ENCODE data around the gene CYTH3. TPM values are rescaled to one million over a fixed set of nuclear protein-coding genes. Genes with fewer than 3 reads are reported as not detected.

The CYTH3 gene
- total and polyA plus RNA-seq, 2 of the 8 experiments (the other 6 are each of a cell fraction or from before 2014, with no cell fraction given), result 10.3 to 11.9 TPM

DNA sequence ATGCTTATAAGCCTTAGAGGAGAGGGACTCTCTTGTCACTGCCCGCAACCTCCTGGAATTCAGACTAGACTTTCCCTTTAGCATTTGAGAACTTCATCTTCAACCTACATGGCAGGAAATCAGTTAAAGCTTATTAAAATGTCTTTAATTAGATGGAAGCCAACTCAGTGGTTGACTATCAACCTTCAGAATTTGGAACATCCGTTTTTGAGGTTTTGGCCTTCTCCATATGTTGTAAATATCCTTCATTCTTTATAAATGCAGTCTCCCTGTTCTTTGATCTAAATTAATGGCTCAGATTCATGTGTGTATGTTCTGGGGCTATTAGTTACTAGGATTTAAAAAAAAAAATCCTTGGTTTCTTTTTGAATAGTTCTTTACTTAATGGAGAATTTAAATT lies 156.2 kb downstream of the CYTH3 start (continued):
- no peak for TF ChIP-seq MAFK (IDR thresholded peaks at IDR 0.05; ENCODE audit: low read depth, low read length)
- no peak for TF ChIP-seq SRF (IDR thresholded peaks at IDR 0.05; ENCODE audit: low read depth, low read length)
- TF ChIP-seq CEBPB (IDR thresholded peaks at IDR 0.05; ENCODE audit: low read depth, low read length), result no peak
- no peak for TF ChIP-seq CBX5 (IDR thresholded peaks at IDR 0.05; ENCODE audit: low read depth, low read length)
- no peak for TF ChIP-seq PHF8 (conservative IDR thresholded peaks at IDR 0.05; ENCODE audit: low read depth, low read length)
- no peak for TF ChIP-seq SAP30 (IDR thresholded peaks at IDR 0.05; ENCODE audit: insufficient read depth, insufficient replicate concordance, low read length)

Small RNA genes within 50 kb of the gene (small RNA-seq; reads per million reads assigned to genes)
- gene RF00019 (ENCODE audit: insufficient read depth), result not detected

Other genes starting within 250 kb of the CYTH3 start
- gene ANKRD61, start 241.2 kb downstream of the CYTH3 start, total RNA-seq (2021; fragmentation: NEBNext Ultra II Directional; extraction: Animal tissue kit (Norgen Biotek cat#: 25700)), result 0.32 and 0.42 TPM in 2 replicates
- gene ANKRD61, start 241.2 kb downstream of the CYTH3 start, polyA plus RNA-seq (2011; rRNA removed), result 0.23 and 0.24 TPM in 2 replicates
- gene EIF2AK1, start 213.4 kb downstream of the CYTH3 start, total RNA-seq (2021; fragmentation: NEBNext Ultra II Directional; extraction: Animal tissue kit (Norgen Biotek cat#: 25700)), result 93.4 and 104 TPM in 2 replicates
- gene EIF2AK1, start 213.4 kb downstream of the CYTH3 start, polyA plus RNA-seq (2011; rRNA removed), result 39.2 and 53.5 TPM in 2 replicates
- 16.2 and 16.3 TPM in 2 replicates for gene USP42, start 167.7 kb downstream of the CYTH3 start, total RNA-seq (2021; fragmentation: NEBNext Ultra II Directional; extraction: Animal tissue kit (Norgen Biotek cat#: 25700))
- 3.6 and 5.1 TPM in 2 replicates for gene USP42, start 167.7 kb downstream of the CYTH3 start, polyA plus RNA-seq (2011; rRNA removed)
- 19.2 and 20.1 TPM in 2 replicates for gene FAM220A, start 76.3 kb upstream of the CYTH3 start, total RNA-seq (2021; fragmentation: NEBNext Ultra II Directional; extraction: Animal tissue kit (Norgen Biotek cat#: 25700))
- 13.0 and 19.7 TPM in 2 replicates for gene FAM220A, start 76.3 kb upstream of the CYTH3 start, polyA plus RNA-seq (2011; rRNA removed)
- 295 and 307 TPM in 2 replicates for gene RAC1, start 101.9 kb upstream of the CYTH3 start, total RNA-seq (2021; fragmentation: NEBNext Ultra II Directional; extraction: Animal tissue kit (Norgen Biotek cat#: 25700))
- 154 and 229 TPM in 2 replicates for gene RAC1, start 101.9 kb upstream of the CYTH3 start, polyA plus RNA-seq (2011; rRNA removed)
- 22.1 and 27.0 TPM in 2 replicates for gene DAGLB, start 175.3 kb upstream of the CYTH3 start, total RNA-seq (2021; fragmentation: NEBNext Ultra II Directional; extraction: Animal tissue kit (Norgen Biotek cat#: 25700))
- 39.6 and 43.3 TPM in 2 replicates for gene DAGLB, start 175.3 kb upstream of the CYTH3 start, polyA plus RNA-seq (2011; rRNA removed)
- 75.3 and 82.9 TPM in 2 replicates for gene KDELR2, start 211.5 kb upstream of the CYTH3 start, total RNA-seq (2021; fragmentation: NEBNext Ultra II Directional; extraction: Animal tissue kit (Norgen Biotek cat#: 25700))
- gene KDELR2, start 211.5 kb upstream of the CYTH3 start, polyA plus RNA-seq (2011; rRNA removed), result 54.1 and 66.8 TPM in 2 replicates

Measured in H1 (cell line).